DND-41 (cell line): ENCODE data around the gene SNORC.

Experiments
- ATAC-seq: fragments of 200-7000 bp; cut with Tn5 transposase; 3 replicates; pipeline ENCODE4 v1.9.1; 2021; ENCODE audit warnings: low read depth; ENCODE audit not compliant: insufficient read depth
- DNase-seq: peaks from one replicate; pipeline ENCODE4 v3.0.0-alpha.2; 2020
- H2AFZ ChIP-seq: 2 replicates; pipeline ENCODE4 v1.6.0; 2012; ENCODE audit warnings: low read depth, low read length
- H3K27ac ChIP-seq: 2 replicates; pipeline ENCODE4 v1.5.1; 2012; ENCODE audit warnings: low read length, inconsistent platforms
- H3K27me3 ChIP-seq: fragments of 200-600 bp; sonication (generic); 2 replicates; pipeline ENCODE4 v1.6.0; 2012; ENCODE audit warnings: low read length, mild to moderate bottlenecking, inconsistent platforms; ENCODE audit not compliant: insufficient read depth, poor library complexity
- H3K36me3 ChIP-seq: 2 replicates; pipeline ENCODE4 v1.5.1; 2012; ENCODE audit warnings: low read length, inconsistent platforms; ENCODE audit not compliant: insufficient read depth
- H3K4me1 ChIP-seq: 2 replicates; pipeline ENCODE4 v1.5.1; 2012; ENCODE audit warnings: mild to moderate bottlenecking, low read length; ENCODE audit not compliant: insufficient read depth
- H3K4me2 ChIP-seq: 2 replicates; pipeline ENCODE4 v1.6.0; 2012; ENCODE audit warnings: mild to moderate bottlenecking, moderate library complexity, low read length, inconsistent platforms; ENCODE audit not compliant: insufficient read depth
- H3K4me3 ChIP-seq, 2 experiments: fragments of 200-600 bp in 1 of 2; shearing (Covaris generic) in 1 of 2; 2 replicates each; pipeline ENCODE4 v1.5.1; 2012 to 2016; ENCODE audit warnings: inconsistent platforms in 2 of 2, low read length in 2 of 2, mild to moderate bottlenecking in 2 of 2, low read depth in 1 of 2, moderate library complexity in 1 of 2
- H3K79me2 ChIP-seq: 2 replicates; pipeline ENCODE4 v1.6.0; 2012; ENCODE audit warnings: low read length, inconsistent platforms; ENCODE audit not compliant: insufficient read depth
- H3K9ac ChIP-seq: 2 replicates; pipeline ENCODE4 v1.6.0; 2012; ENCODE audit warnings: low read depth, mild to moderate bottlenecking, inconsistent platforms, low read length, moderate library complexity
- H3K9me3 ChIP-seq: 2 replicates; pipeline ENCODE4 v1.5.1; 2012; ENCODE audit warnings: low read length, moderate library complexity, mild to moderate bottlenecking, inconsistent platforms; ENCODE audit not compliant: insufficient read depth, severe bottlenecking
- H4K20me1 ChIP-seq: 2 replicates; pipeline ENCODE4 v1.6.0; 2012; ENCODE audit warnings: low read length; ENCODE audit not compliant: insufficient read depth
- EZH2 ChIP-seq: IDR thresholded peaks from 3 replicates; pipeline ENCODE4 v1.6.1; 2012; ENCODE audit warnings: borderline replicate concordance, low read depth, mild to moderate bottlenecking, moderate library complexity, low read length, inconsistent platforms; ENCODE audit not compliant: severe bottlenecking
- TF ChIP-seq, protein P1 (sequence below): IDR thresholded peaks from 2 replicates; pipeline ENCODE4 v1.5.1; 2012; ENCODE audit warnings: borderline replicate concordance, low read length, moderate library complexity, mild to moderate bottlenecking; ENCODE audit not compliant: poor library complexity, severe bottlenecking; ENCODE audit errors: extremely low read depth

Gene SNORC

GRCh38 chr2:232890536-232890895 lies 20.5 kb downstream of the SNORC start:
- Histone ChIP-seq H2AFZ (no peak overlapping the region), H4K20me1 (peaks cover 2% of the 10 kb centered on the region; the same call in 1 of the 2 replicates), H3K4me3 (no peak overlapping the region), H3K4me1 (no peaks in the 10 kb centered on the region), H3K27me3 (no peaks in the 10 kb centered on the region), H3K4me2 (no peak overlapping the region), H3K9ac (no peak overlapping the region), H3K36me3 (no peaks in the 10 kb centered on the region), H3K9me3 (no peaks in the 10 kb centered on the region), H3K79me2 (no peaks in the 10 kb centered on the region), H3K27ac (no peak overlapping the region)
- DNase-seq (no peak), ATAC-seq (no peak)
- TF ChIP-seq, protein P1, sequence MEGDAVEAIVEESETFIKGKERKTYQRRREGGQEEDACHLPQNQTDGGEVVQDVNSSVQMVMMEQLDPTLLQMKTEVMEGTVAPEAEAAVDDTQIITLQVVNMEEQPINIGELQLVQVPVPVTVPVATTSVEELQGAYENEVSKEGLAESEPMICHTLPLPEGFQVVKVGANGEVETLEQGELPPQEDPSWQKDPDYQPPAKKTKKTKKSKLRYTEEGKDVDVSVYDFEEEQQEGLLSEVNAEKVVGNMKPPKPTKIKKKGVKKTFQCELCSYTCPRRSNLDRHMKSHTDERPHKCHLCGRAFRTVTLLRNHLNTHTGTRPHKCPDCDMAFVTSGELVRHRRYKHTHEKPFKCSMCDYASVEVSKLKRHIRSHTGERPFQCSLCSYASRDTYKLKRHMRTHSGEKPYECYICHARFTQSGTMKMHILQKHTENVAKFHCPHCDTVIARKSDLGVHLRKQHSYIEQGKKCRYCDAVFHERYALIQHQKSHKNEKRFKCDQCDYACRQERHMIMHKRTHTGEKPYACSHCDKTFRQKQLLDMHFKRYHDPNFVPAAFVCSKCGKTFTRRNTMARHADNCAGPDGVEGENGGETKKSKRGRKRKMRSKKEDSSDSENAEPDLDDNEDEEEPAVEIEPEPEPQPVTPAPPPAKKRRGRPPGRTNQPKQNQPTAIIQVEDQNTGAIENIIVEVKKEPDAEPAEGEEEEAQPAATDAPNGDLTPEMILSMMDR: no peak
- no peak for TF ChIP-seq EZH2

DNA sequence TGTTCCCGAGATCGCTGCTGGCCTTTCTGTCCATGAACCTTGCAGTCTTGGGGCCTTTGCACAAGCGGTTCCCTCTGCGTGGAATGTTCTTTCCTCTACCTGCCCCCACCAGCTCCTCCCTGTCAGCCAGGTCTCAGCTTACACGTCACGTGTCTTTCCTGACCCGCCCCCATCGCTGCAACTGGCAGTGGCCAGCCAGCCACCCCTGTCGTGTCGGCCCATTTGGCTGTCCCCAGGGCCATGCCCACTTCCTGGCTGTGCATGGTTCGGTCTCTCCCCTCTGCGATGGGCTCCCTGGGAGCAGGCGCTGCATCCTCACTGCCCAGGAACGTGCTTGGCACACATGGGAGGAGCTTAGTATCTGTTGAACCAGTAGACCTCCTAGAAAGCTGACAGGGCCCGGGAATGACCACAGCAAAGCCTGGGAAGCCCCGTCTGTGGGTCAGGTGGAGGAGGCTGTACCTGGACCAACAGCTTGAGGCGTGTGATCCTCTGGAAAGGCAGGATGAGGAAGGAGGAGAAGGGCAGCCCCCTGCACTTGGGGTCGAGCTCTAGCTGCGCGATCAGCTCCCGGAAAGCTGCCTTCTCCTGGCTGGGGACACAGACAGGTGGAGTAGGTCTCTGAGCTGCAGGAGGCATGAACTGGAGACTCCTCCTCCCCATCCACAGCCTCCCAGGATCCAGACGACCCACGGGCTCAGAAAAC lies 21.0 kb downstream of the SNORC start:
- TF ChIP-seq, protein P1: no peak
- no peak for TF ChIP-seq EZH2
- no peaks in the 10 kb centered on the region for H3K36me3 ChIP-seq
- peaks cover 2% of the 10 kb centered on the region; the same call in 1 of the 2 replicates for H4K20me1 ChIP-seq
- no peak for DNase-seq
- H3K9ac ChIP-seq: no peak overlapping the region
- no peak overlapping the region for H2AFZ ChIP-seq
- H3K4me3 ChIP-seq: no peak overlapping the region
- H3K9me3 ChIP-seq: no peaks in the 10 kb centered on the region
- ATAC-seq: no peak
- H3K27me3 ChIP-seq: no peaks in the 10 kb centered on the region
- no peak overlapping the region for H3K4me2 ChIP-seq
- H3K4me1 ChIP-seq: no peaks in the 10 kb centered on the region
- H3K79me2 ChIP-seq: no peaks in the 10 kb centered on the region
- no peak overlapping the region for H3K27ac ChIP-seq

- TF ChIP-seq, protein P1: no peak
- TF ChIP-seq EZH2: no peak
- H3K9ac ChIP-seq: no peak overlapping the region
- no peaks in the 10 kb centered on the region for H3K79me2 ChIP-seq
- H4K20me1 ChIP-seq: peaks cover 2% of the 10 kb centered on the region; the same call in 1 of the 2 replicates
- H3K9me3 ChIP-seq: no peaks in the 10 kb centered on the region
- no peak for DNase-seq
- no peak overlapping the region for H3K4me3 ChIP-seq
- no peaks in the 10 kb centered on the region for H3K36me3 ChIP-seq
- H3K4me2 ChIP-seq: no peak overlapping the region
- H3K27me3 ChIP-seq: no peaks in the 10 kb centered on the region
- no peak overlapping the region for H3K27ac ChIP-seq
- ATAC-seq: no peak
- no peak overlapping the region for H2AFZ ChIP-seq
- no peaks in the 10 kb centered on the region for H3K4me1 ChIP-seq
These were observed 21.6 kb downstream of the SNORC start for GRCh38 chr2:232891621-232892071.

DNA sequence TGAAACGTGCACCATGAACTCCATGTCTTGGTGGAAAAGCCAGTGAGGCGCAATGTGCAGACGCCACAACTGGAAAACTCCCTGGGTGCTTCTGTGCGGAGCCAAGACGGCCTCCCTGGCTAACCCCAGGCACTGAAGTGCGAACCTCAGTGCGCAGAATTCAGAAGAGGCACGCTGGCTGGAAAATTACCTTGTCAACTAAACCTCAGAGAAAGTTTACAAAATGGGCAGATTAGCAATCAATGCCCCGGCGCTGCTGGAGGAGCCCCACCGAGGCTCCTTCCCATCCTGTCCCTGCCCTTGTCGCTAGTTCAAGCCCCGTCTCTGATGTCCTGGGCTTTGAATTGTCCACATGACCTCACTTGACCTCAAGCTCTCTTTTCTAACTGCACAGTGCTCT lies 22.2 kb downstream of the SNORC start:
- Histone ChIP-seq H3K4me1 (no peaks in the 10 kb centered on the region), H4K20me1 (peaks cover 2% of the 10 kb centered on the region; the same call in 1 of the 2 replicates), H3K9ac (no peak overlapping the region), H3K36me3 (no peaks in the 10 kb centered on the region), H3K27me3 (no peaks in the 10 kb centered on the region), H3K9me3 (no peaks in the 10 kb centered on the region), H3K79me2 (no peaks in the 10 kb centered on the region), H3K27ac (no peak overlapping the region), H3K4me2 (no peak overlapping the region), H2AFZ (no peak overlapping the region), H3K4me3 (no peak overlapping the region)
- ATAC-seq (no peak), DNase-seq (no peak)
- TF ChIP-seq, protein P1: no peak
- no peak for TF ChIP-seq EZH2
